SIG-M5 (cell line): ENCODE results near the gene DEAF1.

Experiments used
- DNase-seq: peaks from one replicate; lab custom pipeline; 2025; lab: John Stamatoyannopoulos, UW

Gene DEAF1

DNA sequence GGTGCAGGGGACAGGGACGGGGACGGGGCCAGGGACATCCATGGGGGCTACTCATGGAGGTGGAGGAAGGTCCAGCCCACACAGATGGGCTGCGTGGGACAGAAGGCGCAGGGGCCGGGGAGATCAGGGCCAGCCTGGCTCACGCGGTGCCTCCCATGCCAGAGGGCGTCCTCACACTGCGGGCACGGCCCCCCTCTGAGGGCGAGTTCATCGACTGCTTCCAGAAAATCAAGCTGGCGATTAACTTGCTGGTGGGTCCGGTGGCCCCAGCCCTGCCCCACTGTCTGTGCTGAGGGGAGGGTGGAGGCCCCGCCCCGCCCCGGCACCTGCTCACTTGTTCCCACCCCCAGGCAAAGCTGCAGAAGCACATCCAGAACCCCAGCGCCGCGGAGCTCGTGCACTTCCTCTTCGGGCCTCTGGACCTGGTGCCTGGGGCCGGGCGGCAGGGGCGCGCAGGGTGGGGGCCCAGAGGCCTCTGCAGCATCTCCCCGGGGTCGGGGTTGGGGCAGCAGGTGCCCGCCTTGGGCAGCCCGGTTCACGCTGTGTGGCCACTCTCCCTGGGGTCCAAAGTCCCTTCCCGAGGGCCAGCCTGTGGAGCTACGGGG, 26.8 kb upstream of the DEAF1 start:
- no peak for DNase-seq

DNA sequence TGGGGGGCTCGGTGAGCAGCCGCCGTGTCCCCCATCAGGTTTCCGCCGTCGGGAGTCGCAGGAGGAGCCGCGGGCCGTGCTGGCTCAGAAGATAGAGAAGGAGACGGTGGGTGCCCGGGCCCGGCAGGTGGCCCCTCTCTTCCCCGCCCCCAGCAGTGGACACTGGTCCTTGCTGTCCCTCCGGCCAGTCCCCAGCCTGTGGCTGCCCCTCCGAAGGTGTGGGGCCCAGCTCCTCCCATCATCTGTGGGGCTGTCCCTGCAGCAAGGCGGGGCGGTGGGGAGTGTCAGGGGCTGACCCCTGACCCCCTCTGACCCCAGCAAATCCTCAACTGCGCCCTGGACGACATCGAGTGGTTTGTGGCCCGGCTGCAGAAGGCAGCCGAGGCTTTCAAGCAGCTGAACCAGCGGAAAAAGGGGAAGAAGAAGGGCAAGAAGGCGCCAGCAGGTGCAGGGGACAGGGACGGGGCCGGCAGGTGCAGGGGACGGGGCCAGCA, 26.3 kb upstream of the DEAF1 start:
- DNase-seq: no peak

DNA sequence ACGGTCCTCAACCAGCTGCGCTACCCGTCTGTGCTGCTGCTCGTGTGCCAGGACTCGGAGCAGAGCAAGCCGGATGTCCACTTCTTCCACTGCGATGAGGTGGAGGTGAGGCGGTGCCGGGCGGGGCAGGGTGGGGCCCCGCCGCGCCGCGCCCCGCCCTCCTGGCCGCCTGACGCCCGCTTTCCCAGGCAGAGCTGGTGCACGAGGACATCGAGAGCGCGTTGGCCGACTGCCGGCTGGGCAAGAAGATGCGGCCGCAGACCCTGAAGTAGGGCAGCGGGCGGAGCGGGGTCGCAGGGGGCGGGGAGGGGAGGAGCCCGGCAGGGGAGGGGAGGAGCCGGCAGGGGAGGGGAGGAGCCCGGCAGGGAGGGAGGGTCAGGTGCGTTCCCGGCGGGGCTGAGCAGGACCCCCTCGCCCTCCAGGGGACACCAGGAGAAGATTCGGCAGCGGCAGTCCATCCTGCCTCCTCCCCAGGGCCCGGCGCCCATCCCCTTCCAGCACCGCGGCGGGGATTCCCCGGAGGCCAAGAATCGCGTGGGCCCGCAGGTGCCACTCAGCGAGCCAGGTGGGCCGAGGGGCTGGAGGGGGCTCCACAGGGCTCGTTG, 25.7 kb upstream of the DEAF1 start:
- no peak for DNase-seq

- DNase-seq: no peak
Measured at GRCh38 chr11:720017-720641, 25.1 kb upstream of the DEAF1 start.

DNA sequence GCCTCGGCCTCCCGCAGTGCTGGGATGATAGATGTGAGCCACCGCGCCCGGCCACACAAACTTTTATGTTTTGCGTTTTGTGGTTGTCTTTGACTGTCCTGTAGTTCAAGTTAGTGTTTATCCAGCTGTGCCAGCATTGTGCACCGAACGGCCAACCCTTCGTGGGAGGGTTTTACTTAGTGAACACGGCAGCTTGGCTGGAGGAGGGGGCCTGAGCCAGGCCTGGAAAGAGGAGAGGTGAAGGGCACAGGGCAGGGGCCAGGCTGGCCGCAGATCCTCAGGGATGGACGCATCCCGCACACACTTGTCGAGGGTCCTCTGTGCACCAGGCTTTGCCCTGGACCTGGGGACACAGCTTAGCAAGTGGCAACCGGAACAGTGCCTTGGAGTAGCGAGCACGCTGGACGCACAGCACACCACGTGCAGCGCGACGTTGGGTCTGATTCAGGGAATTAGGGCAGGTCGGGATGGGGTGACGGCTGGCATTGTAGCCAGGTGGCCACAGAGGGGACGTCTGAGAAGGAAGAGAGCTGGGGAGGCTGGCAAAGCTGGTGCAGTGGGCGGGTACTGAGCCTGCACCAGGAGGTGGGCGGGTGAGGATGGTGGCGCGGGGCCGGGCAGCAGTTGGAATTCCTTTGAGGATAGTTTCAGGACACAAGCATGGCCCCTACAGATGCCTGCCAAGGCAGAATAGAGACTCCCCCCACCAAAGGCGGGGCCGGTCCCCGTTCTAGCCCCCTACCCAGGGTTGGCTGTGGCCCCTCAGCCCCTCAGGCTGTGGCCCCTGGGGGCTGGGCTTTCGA, 24.4 kb upstream of the DEAF1 start:
- no peak for DNase-seq

- DNase-seq: no peak
Measured at GRCh38 chr11:714436-714835, 19.4 kb upstream of the DEAF1 start.

GRCh38 chr11:709109-709997, 14.3 kb upstream of the DEAF1 start:
- DNase-seq: no peak

- no peak for DNase-seq
Measured at GRCh38 chr11:708511-708910, 13.5 kb upstream of the DEAF1 start.

DNA sequence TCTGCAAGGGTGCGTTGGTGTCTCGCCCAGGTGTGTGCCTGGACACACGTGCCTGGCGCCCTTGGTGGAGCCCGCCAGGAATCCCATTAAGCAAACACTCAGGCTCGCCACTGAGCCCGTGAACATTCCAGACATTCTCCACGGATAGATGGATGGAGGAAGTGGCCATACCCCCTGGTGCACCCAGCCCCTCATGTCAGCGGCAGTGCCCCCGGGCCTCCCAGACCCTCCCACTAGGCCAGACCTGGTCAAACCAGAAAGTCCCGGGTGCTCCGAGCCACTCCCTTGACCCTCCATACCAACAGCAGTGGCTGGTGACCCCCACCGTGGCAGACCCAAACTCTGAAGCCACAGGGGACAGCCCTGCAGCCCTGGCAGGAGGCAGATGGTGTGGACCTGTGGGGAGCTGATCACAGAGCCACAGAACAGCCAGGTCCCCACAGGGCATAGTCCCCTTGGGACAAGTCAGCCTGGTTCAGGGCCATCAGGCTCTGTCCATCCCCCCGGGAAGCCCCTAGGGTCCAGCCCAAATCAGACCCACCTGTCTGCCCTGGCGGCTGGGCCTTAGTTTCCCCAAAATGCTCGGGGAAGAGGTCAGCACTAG, 12.9 kb upstream of the DEAF1 start:
- no peak for DNase-seq

- no peak for DNase-seq
Measured at GRCh38 chr11:706957-707816, 12.2 kb upstream of the DEAF1 start.

DNA sequence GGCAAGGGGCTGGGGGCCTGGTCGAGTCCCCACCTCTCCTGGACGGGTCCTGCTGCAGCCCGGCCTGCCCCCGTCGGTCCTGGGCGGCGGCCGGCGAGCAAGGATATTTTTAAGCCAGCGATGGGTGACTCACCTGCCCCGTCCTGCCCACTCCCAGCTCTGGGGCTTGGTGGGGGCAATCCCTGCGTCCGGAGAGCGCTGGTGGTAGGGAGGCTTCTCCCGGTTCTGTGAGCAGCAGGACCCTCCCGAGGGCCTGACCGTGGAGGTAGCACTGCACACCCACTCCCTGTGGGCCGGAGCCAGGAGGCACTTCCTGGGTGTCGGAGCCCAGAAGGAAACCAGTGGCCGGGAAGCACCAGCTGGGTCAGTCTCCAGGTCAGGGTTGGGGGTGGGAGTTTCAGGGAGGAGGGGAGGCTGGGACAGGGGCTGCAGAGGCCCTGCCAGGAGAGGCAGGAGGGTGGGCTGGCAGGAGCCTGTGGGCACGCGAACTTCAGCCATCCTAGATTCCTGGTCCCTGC, 11.5 kb upstream of the DEAF1 start:
- no peak for DNase-seq

- DNase-seq: no peak
Measured at GRCh38 chr11:705646-706438, 10.8 kb upstream of the DEAF1 start, which contains the start of gene EPS8L2. Gene EPS8L2 (plus strand): TSS chr11:706231. CDS start chr11:709408, 3,177 bp downstream.

- no peak for DNase-seq
Measured at GRCh38 chr11:704781-705645, 10.0 kb upstream of the DEAF1 start.

- DNase-seq: no peak
Measured at GRCh38 chr11:704228-704674, 9.2 kb upstream of the DEAF1 start.

GRCh38 chr11:703506-703905, 8.5 kb upstream of the DEAF1 start:
- no peak for DNase-seq

- no peak for DNase-seq
Measured at GRCh38 chr11:702462-703461, 7.7 kb upstream of the DEAF1 start.
